Neuron (in vitro differentiated cells): Measurements from ENCODE around the gene ADAMTS3.

Source experiments
- H2AFZ ChIP-seq: one replicate; pipeline ENCODE4 v1.6.1; 2013; ENCODE audit warnings: low read depth, mild to moderate bottlenecking, inconsistent platforms, low read length, moderate library complexity
- H3K27me3 ChIP-seq: one replicate; pipeline ENCODE4 v1.6.1; 2013; ENCODE audit warnings: low read length; ENCODE audit not compliant: insufficient read depth
- H3K36me3 ChIP-seq: one replicate; pipeline ENCODE4 v1.6.1; 2013; ENCODE audit warnings: low read length; ENCODE audit not compliant: insufficient read depth
- H3K4me1 ChIP-seq: one replicate; pipeline ENCODE4 v1.6.1; 2013; ENCODE audit warnings: low read length; ENCODE audit not compliant: insufficient read depth
- H3K4me3 ChIP-seq: 2 replicates; pipeline ENCODE4 v1.5.1; 2013; ENCODE audit warnings: mild to moderate bottlenecking, low read length, moderate library complexity
- H3K9me3 ChIP-seq: one replicate; pipeline ENCODE4 v1.6.1; 2013; ENCODE audit warnings: low read length

Gene ADAMTS3

DNA sequence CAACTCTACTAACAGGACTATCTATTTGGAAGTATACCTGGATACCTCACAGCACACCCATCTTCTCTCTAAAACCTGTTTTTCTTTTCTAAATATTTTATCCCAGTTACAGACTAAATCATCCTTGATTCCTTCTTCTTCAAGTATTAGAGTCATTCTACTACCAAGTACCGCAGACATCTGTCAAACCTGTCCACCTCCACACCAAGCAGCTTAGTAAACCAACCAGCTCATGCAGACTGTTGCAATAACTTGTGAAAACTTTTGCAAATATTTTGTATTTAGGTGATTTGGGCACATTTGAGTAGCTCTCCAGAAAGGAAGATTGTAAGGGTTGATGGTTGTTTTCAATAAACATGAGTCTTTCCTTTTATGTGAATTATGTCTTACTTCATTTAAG is 238.6 kb downstream of the ADAMTS3 start:
- no peaks in the 10 kb centered on the region for H3K9me3 ChIP-seq

DNA sequence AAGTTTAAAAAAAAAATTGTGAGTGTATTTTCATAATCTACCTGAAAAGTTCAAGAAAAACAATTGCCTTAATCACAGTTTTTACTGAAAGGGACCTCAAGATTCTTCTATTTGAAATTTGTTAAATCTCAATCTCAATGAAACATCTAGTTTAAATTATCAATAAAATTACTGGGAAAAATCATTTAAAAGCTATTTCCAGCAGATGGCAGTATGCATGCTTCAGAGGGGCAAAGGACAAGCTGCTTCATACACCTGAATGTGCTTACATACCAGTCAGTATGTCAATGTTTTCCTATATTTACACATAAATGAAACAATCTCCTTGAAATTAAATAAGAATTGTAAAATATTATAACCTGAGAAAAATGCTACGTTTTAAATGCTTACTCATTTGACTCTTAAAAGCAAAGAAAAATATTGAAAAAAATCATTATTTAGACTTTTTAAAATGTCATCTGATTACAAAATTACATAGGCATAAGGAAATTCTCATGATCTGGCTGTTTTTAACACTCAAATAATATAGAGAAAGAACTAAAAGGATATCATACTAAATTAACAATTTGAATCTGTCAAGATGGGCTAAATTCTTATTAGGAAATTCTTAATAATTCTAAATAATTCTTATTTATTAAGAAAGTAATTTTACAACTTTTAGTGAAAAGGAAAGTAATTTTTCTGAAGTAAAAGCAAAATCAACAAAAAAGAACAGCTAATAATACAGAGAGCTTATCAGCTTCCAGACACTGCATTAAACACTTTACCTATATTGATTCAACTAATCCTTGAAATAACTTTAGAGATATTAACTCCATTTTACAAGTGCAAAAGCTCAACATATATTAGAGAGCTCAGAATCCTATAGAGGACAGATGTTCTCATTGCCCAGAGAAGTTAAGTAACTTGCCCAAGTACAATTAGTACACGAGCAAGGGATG is 242.1 kb downstream of the ADAMTS3 start:
- H3K27me3 ChIP-seq, result no peaks in the 10 kb centered on the region
- H3K4me1 ChIP-seq, result peaks cover 3% of the 10 kb centered on the region

More for the DNA sequence above, 238.6 kb downstream of the ADAMTS3 start:
- peaks cover 3% of the 10 kb centered on the region for H3K4me1 ChIP-seq
- no peaks in the 10 kb centered on the region for H3K36me3 ChIP-seq
- no peak overlapping the region for H3K4me3 ChIP-seq
- H3K27me3 ChIP-seq, result no peaks in the 10 kb centered on the region
- H2AFZ ChIP-seq, result no peak overlapping the region

DNA sequence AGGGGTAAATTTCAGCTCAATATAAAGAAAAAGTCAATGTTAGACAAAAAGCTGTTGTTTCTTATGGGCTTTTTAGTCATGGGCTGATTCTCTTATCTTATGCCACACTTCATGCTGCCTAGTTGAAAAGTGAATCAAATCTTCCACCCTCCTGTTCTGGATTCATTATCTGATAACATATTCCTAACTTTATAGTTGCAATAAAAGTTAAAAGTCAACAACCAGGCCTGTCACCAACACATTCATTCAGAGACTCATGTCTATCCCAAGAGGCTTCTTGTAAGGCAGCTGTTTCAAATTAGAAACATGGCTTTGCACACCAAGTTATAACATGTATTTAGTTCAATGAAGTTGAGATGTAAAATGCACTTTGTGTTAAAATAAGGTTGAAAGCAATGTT is 243.8 kb downstream of the ADAMTS3 start:
- Histone ChIP-seq H3K4me1 (peaks cover 8% of the 10 kb centered on the region), H2AFZ (no peak overlapping the region), H3K27me3 (no peaks in the 10 kb centered on the region), H3K9me3 (no peaks in the 10 kb centered on the region), H3K4me3 (no peak overlapping the region), H3K36me3 (no peaks in the 10 kb centered on the region)

More for the DNA sequence above, 242.1 kb downstream of the ADAMTS3 start:
- Histone ChIP-seq H3K4me3 (no peak overlapping the region), H3K9me3 (no peaks in the 10 kb centered on the region), H2AFZ (no peak overlapping the region), H3K36me3 (no peaks in the 10 kb centered on the region)

DNA sequence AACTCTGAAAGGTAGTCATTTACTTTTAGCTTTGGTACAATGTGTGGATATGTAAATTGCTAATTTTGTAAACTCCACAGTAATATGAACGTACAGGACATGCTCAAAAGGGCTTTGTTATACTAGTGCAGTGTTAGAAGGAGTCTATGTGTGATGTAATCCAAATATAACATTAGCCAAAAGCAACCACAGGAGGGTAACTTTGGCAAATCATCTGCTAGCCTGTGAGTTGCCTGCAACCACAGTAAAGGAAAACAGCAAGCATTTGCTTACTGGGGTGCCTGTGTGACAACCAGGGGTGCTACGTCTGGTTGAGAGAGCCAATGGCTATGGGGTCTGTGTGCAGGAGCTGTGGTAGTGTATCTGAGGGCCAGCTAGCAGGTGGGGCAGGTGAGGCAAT is 245.8 kb downstream of the ADAMTS3 start:
- Histone ChIP-seq H3K27me3 (no peaks in the 10 kb centered on the region), H3K36me3 (no peaks in the 10 kb centered on the region), H3K4me3 (no peak overlapping the region), H2AFZ (no peak overlapping the region), H3K4me1 (peaks cover 20% of the 10 kb centered on the region), H3K9me3 (no peaks in the 10 kb centered on the region)

DNA sequence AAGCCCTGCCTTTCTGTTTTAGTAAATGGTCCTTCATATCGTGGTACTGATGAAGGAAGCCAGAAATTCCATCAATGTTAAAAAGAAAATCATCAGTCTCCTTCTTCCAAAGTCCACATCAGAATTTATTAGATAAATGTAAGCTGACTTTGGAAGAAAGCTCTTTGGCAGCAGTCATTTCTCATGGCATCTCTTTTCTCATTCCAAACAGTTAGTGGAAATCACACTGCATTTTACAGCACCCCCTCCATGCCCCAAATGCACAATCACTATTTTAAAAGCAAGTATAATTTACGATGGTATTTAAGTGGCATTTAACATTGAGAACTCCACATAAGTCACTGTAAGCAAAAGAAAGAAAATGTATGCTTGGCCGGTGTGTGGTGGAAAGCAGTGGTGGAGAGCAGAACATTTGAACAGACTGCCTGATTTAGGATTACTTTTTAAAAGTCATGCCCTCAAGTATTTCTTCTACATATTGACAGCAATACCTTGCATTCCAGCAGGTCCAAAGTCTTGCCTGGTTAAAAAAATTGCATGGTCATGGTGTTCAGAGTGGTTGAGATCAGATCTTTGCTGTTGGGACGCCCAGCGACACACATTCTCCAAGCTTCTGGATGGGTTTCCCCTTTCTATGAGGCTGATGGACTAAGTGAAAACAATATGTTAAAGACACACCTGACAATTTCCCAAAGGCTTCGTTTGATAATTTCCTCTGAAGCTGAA is 248.6 kb downstream of the ADAMTS3 start:
- Histone ChIP-seq H3K4me1 (peaks cover 19% of the 10 kb centered on the region), H2AFZ (no peak overlapping the region), H3K4me3 (no peak overlapping the region), H3K36me3 (no peaks in the 10 kb centered on the region), H3K27me3 (no peaks in the 10 kb centered on the region), H3K9me3 (no peaks in the 10 kb centered on the region)

DNA sequence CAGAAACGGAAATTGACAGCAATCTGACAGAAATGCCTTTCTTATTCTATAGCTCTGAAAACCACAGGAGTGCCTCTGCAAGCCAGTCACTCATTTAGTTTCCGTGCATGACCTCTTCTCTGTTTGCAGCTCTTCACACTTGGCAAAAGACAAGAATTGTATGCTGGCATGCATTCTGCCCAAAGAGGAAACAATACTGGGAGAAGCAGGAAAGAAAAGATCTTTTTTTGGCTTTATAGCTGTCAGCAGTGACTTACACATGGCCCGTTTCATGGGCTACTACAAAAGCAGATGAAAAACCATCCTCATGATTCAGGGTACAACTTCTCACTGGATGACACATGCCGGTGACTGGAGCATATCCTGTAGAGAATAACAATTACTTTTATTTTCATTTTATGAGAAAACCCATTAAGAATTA is 249.4 kb downstream of the ADAMTS3 start:
- Histone ChIP-seq H3K27me3 (no peaks in the 10 kb centered on the region), H3K4me3 (no peak overlapping the region), H3K4me1 (peaks cover 24% of the 10 kb centered on the region), H2AFZ (no peak overlapping the region), H3K9me3 (no peaks in the 10 kb centered on the region), H3K36me3 (no peaks in the 10 kb centered on the region)

DNA sequence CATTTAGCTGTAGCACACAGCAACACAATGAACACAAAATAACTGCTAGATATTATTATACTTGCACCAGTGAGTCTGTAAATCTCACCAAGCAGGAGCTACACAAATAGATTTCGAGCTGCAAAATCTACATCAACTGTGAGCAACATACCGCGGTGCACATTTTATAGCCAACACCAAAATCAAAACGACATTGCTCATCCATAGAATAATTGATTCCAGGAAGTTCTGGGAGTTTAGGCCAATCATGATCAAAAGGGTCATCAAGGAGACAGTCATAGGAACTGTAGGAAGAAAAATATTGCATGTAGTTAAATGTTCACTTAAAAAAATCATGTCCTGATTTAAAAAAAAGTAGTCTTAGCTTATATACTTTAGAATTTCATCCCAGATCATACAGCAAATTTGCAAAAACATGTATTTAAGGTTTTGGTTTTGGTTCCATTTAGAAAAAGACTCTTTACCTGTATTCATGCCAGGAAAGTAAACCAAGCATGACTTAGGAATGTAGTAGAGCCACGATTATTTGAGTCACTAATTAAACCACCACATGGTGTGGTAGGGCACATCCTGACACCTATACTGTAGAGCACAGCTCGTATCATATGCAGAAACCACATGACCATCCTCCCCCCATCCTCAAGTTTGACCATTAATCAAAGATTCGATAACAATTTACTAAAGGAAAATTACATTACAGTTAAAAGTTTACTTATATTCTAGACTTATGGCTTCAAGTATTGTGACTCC is 250.4 kb downstream of the ADAMTS3 start:
- Histone ChIP-seq H3K9me3 (no peaks in the 10 kb centered on the region), H2AFZ (no peak overlapping the region), H3K4me1 (peaks cover 29% of the 10 kb centered on the region), H3K4me3 (no peak overlapping the region), H3K27me3 (no peaks in the 10 kb centered on the region), H3K36me3 (no peaks in the 10 kb centered on the region)

DNA sequence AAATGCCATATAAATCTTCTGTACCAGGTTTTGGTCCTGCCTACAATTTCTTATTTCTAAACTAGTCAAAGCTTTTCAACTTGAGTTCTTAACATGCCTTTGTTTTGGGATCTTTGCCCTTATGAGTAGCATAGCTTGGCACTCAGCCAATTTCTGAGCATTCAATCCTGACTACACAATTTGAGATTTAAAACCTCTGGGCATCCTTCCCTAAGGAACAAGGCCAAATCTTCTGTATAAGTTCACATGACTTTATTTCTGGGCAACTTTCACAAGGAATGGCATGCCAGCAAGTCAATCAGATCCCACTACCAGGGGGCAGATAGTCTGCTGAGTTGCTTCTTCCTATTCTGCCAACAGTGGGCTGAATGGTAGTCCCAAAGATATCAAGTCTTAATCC is 254.2 kb downstream of the ADAMTS3 start:
- H3K4me1 ChIP-seq, result peaks cover 45% of the 10 kb centered on the region
- H3K9me3 ChIP-seq, result no peaks in the 10 kb centered on the region
- no peak overlapping the region for H3K4me3 ChIP-seq
- H2AFZ ChIP-seq, result no peak overlapping the region
- H3K36me3 ChIP-seq, result no peaks in the 10 kb centered on the region
- no peaks in the 10 kb centered on the region for H3K27me3 ChIP-seq

DNA sequence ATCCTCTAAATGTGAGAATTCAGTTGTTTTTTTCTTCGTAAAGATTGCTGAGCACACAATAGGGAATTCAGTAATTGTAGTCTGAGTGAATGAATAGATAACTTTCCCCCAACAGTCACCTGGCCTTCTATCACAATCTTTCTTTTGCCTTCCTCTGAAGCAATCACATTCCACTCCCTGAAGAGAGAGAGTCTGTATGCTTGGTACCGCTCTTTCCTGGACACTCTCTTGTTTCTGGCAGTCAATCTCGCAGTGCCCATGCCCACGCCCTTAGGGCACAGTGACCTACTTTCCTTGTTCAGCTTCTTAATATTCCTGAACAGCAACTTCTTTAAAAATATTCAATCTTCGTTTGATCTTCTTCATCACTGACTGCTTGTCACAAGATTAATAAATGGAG is 255.9 kb downstream of the ADAMTS3 start:
- no peaks in the 10 kb centered on the region for H3K9me3 ChIP-seq

DNA sequence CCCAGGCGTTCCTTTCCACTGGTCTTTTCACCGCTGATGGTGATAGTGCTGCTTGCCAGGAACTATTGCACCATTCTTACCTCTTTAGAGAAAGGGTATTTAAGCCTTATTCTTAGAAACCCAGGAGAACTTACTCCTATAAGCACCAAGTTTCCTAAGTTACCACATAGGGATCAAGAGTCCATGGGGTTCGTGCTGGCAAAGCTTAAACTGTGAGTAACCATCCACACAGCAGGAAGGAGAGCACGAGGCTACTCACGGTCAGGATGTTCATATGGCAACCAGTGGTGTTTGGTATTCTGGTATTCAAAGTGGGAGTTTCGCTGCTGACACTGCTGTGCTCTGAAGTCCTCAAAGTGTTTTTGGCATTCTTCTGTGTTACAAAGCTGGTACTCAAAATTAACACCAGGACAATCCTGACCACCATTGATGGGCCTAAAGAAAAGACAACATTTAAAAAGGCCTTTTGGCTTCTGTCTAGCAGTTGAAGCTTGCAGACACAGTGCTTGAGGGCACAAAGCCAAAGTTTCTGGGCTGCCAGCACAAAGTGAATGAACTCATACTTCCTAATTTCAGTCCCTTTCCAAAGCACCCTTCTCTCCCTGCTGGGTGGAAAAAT is 256.9 kb downstream of the ADAMTS3 start:
- no peaks in the 10 kb centered on the region for H3K27me3 ChIP-seq
- no peaks in the 10 kb centered on the region for H3K36me3 ChIP-seq
- H3K9me3 ChIP-seq, result no peaks in the 10 kb centered on the region
- H3K4me1 ChIP-seq, result peaks cover 38% of the 10 kb centered on the region
- no peak overlapping the region for H2AFZ ChIP-seq
- no peak overlapping the region for H3K4me3 ChIP-seq

More for the DNA sequence above, 255.9 kb downstream of the ADAMTS3 start:
- peaks cover 38% of the 10 kb centered on the region for H3K4me1 ChIP-seq
- H3K4me3 ChIP-seq, result no peak overlapping the region
- H3K36me3 ChIP-seq, result no peaks in the 10 kb centered on the region
- H3K27me3 ChIP-seq, result no peaks in the 10 kb centered on the region
- no peak overlapping the region for H2AFZ ChIP-seq

DNA sequence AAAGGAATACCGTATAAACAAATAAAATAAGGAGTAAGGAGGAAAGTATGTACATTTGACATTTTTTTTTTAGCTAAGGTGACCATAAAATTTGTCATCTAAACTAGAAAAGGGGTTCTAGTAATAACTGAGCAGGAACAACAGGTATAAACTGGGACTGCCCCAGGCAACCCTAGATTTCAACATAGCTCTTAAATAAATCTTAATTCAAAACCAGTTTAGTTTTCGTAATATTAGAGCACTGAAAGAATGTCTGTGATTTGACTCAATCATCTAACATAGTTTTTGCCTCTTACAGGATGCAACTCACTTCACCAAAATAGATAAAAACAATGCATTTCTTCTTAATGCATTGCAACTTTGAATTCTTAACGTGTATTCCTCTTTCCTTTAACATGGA is 257.7 kb downstream of the ADAMTS3 start:
- no peaks in the 10 kb centered on the region for H3K27me3 ChIP-seq
- H3K9me3 ChIP-seq, result no peaks in the 10 kb centered on the region
- H2AFZ ChIP-seq, result no peak overlapping the region
- H3K36me3 ChIP-seq, result no peaks in the 10 kb centered on the region
- H3K4me1 ChIP-seq, result peaks cover 38% of the 10 kb centered on the region
- H3K4me3 ChIP-seq, result no peak overlapping the region

DNA sequence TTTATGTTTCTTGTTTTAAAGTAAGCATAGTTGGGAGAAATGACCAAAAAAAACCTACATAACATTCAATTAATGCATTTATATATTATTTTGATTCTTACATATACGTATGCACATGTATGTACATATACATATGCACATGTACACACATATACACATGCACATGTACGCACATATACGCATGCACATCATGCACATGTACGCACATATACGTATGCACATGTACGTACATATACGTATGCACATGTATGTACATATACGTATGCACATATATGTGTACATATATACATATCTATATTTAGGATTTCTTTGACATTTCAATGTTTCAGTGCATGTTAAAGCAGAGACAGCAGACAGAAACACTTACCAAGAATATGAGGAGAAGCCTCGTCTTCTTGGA is 263.4 kb downstream of the ADAMTS3 start:
- Histone ChIP-seq H3K4me1 (peaks cover 7% of the 10 kb centered on the region), H3K36me3 (no peaks in the 10 kb centered on the region)

More for the DNA sequence above, 263.4 kb downstream of the ADAMTS3 start:
- Histone ChIP-seq H3K9me3 (no peaks in the 10 kb centered on the region), H2AFZ (no peak overlapping the region), H3K4me3 (no peak overlapping the region), H3K27me3 (no peaks in the 10 kb centered on the region)
